Measurements from ENCODE around the gene TP53RK. TPM values are rescaled to one million over a fixed set of nuclear protein-coding genes. Genes with fewer than 3 reads are reported as not detected.
A peak's percentile ranks its signal among the peaks of the same experiment; 100 is the strongest.

The TP53RK gene
- total and polyA plus RNA-seq, 2 of the 13 experiments (the other 11 are each of a cell fraction or from before 2014, with no cell fraction given) = 12.9 to 25.5 TPM

DNA sequence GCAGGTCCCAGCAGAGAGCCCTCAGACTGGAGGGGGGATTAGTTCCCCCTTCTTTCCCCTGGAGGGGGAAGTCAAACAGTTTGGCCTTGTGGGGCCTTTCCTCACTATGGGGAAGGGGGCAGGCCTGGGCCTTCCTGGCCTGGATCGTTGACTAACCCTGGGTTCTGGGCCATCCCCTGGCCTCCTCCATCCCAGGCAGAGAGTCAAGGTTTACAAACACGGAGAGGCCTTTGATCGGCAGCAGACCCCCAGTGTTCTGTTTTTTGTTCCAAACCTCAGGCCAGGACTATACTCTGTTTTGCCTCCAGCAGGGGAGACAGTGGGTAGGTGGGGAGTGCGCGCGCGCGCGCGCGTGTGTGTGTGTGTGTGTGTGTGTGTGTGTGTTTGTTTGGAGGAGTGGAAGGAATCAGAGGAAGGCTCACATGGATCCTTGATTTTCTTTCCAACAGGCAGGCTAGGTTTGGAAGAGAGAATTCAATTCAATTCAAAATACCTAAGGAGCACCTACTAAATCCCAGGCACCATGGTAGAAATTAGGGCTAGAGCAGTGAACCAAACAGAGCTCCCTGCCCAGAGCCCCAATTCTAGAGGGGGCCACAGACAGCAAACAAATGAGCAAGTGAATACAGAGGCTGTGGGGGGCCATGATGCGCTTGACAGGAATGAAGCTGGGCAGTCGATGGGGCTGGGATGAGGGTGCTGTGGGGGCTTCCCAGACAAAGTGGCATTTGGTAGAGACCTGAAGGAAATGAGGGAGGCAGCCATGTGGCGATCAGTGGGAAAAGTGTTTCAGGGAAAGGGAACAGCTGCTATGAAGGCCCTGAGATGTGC, 14.8 kb downstream of the TP53RK start (continued):
- no peak for TF ChIP-seq ZNF180 (CRISPR knock-in tag; IDR thresholded peaks at IDR 0.05; ENCODE audit: borderline replicate concordance, low read depth)
- peak; percentile 64 for TF ChIP-seq PHF8 (CRISPR knock-in tag; IDR thresholded peaks at IDR 0.05)
- peak; percentile 70 for TF ChIP-seq REPIN1 (CRISPR knock-in tag; IDR thresholded peaks at IDR 0.05; ENCODE audit: borderline replicate concordance, low read depth)
- TF ChIP-seq ZNF17 (CRISPR knock-in tag; IDR thresholded peaks at IDR 0.05) = no peak
- 0 out of 2 replicates have a peak, but pooled peaks have one; percentile 22 for TF ChIP-seq CEBPB (IDR thresholded peaks at IDR 0.05; ENCODE audit: borderline replicate concordance, low read depth, low read length)
- TF ChIP-seq IRX3 (CRISPR knock-in tag; IDR thresholded peaks at IDR 0.05; ENCODE audit: borderline replicate concordance, low read depth) = no peak
- TF ChIP-seq ZBTB42 (CRISPR knock-in tag; IDR thresholded peaks at IDR 0.05) = no peak
- TF ChIP-seq KDM4B (CRISPR knock-in tag; IDR thresholded peaks at IDR 0.05) = no peak; the same call in 1 of the 2 replicates
- peak; percentile 59 for TF ChIP-seq ZEB1 (IDR thresholded peaks at IDR 0.05; ENCODE audit: insufficient replicate concordance, low read depth)
- no peak for TF ChIP-seq HOXA7 (CRISPR knock-in tag; IDR thresholded peaks at IDR 0.05)
- peak; percentile 77; the same call in 1 of the 2 replicates for TF ChIP-seq SSRP1 (CRISPR knock-in tag; IDR thresholded peaks at IDR 0.05)
- 0 out of 2 replicates have a peak, but pooled peaks have one; percentile 64 for TF ChIP-seq ZNF598 (CRISPR knock-in tag; IDR thresholded peaks at IDR 0.05; ENCODE audit: borderline replicate concordance)
- no peak; the same call in 1 of the 2 replicates for TF ChIP-seq ZNF768 (CRISPR knock-in tag; IDR thresholded peaks at IDR 0.05)
- TF ChIP-seq ZNF83 (CRISPR knock-in tag; IDR thresholded peaks at IDR 0.05; ENCODE audit: borderline replicate concordance) = no peak
- TF ChIP-seq ZBTB21 (CRISPR knock-in tag; IDR thresholded peaks at IDR 0.05) = no peak
- TF ChIP-seq, protein P1, sequence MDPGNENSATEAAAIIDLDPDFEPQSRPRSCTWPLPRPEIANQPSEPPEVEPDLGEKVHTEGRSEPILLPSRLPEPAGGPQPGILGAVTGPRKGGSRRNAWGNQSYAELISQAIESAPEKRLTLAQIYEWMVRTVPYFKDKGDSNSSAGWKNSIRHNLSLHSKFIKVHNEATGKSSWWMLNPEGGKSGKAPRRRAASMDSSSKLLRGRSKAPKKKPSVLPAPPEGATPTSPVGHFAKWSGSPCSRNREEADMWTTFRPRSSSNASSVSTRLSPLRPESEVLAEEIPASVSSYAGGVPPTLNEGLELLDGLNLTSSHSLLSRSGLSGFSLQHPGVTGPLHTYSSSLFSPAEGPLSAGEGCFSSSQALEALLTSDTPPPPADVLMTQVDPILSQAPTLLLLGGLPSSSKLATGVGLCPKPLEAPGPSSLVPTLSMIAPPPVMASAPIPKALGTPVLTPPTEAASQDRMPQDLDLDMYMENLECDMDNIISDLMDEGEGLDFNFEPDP (CRISPR knock-in tag; conservative IDR thresholded peaks at IDR 0.05) = no peak
- TF ChIP-seq ERF (CRISPR knock-in tag; IDR thresholded peaks at IDR 0.05) = peak; percentile 85; the same call in 1 of the 2 replicates
- TF ChIP-seq, protein P2, sequence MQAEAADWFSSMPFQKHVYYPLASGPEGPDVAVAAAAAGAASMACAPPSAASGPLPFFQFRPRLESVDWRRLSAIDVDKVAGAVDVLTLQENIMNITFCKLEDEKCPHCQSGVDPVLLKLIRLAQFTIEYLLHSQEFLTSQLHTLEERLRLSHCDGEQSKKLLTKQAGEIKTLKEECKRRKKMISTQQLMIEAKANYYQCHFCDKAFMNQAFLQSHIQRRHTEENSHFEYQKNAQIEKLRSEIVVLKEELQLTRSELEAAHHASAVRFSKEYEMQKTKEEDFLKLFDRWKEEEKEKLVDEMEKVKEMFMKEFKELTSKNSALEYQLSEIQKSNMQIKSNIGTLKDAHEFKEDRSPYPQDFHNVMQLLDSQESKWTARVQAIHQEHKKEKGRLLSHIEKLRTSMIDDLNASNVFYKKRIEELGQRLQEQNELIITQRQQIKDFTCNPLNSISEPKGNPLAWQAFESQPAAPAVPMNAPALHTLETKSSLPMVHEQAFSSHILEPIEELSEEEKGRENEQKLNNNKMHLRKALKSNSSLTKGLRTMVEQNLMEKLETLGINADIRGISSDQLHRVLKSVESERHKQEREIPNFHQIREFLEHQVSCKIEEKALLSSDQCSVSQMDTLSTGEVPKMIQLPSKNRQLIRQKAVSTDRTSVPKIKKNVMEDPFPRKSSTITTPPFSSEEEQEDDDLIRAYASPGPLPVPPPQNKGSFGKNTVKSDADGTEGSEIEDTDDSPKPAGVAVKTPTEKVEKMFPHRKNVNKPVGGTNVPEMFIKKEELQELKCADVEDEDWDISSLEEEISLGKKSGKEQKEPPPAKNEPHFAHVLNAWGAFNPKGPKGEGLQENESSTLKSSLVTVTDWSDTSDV (CRISPR knock-in tag; IDR thresholded peaks at IDR 0.05) = no peak
- no peak for TF ChIP-seq ZFP36 (IDR thresholded peaks at IDR 0.05; ENCODE audit: borderline replicate concordance, low read depth, low read length, partially characterized antibody)
- TF ChIP-seq, protein P3, sequence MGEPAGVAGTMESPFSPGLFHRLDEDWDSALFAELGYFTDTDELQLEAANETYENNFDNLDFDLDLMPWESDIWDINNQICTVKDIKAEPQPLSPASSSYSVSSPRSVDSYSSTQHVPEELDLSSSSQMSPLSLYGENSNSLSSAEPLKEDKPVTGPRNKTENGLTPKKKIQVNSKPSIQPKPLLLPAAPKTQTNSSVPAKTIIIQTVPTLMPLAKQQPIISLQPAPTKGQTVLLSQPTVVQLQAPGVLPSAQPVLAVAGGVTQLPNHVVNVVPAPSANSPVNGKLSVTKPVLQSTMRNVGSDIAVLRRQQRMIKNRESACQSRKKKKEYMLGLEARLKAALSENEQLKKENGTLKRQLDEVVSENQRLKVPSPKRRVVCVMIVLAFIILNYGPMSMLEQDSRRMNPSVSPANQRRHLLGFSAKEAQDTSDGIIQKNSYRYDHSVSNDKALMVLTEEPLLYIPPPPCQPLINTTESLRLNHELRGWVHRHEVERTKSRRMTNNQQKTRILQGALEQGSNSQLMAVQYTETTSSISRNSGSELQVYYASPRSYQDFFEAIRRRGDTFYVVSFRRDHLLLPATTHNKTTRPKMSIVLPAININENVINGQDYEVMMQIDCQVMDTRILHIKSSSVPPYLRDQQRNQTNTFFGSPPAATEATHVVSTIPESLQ (CRISPR knock-in tag; conservative IDR thresholded peaks at IDR 0.05) = no peak
- no peak for TF ChIP-seq NFIB (CRISPR knock-in tag; IDR thresholded peaks at IDR 0.05; ENCODE audit: borderline replicate concordance)
- TF ChIP-seq, protein P4, sequence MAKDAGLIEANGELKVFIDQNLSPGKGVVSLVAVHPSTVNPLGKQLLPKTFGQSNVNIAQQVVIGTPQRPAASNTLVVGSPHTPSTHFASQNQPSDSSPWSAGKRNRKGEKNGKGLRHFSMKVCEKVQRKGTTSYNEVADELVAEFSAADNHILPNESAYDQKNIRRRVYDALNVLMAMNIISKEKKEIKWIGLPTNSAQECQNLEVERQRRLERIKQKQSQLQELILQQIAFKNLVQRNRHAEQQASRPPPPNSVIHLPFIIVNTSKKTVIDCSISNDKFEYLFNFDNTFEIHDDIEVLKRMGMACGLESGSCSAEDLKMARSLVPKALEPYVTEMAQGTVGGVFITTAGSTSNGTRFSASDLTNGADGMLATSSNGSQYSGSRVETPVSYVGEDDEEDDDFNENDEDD (CRISPR knock-in tag; IDR thresholded peaks at IDR 0.05; ENCODE audit: borderline replicate concordance) = peak; percentile 24; the same call in 1 of the 2 replicates
- TF ChIP-seq SMC3 (IDR thresholded peaks at IDR 0.05; ENCODE audit: low read length) = no peak; the same call in 1 of the 2 replicates

Measured in HepG2 (cell line).